ENCODE results near the gene AGBL3. TPM values are rescaled to one million over a fixed set of nuclear protein-coding genes. Genes with fewer than 3 reads are reported as not detected.
A peak's percentile ranks its signal among the peaks of the same experiment; 100 is the strongest.

The AGBL3 gene
- total and polyA plus RNA-seq, 9 of the 15 experiments (the other 6 are each of a cell fraction or from before 2014, with no cell fraction given), result 0.54 to 2.9 (median 1.7) TPM

- TF ChIP-seq DIDO1 (tag; IDR thresholded peaks at IDR 0.05; ENCODE audit: low read depth) (peak; percentile 77; the same call in 1 of the 2 replicates), FIP1L1 (IDR thresholded peaks at IDR 0.05; ENCODE audit: low read depth, low read length, poor library complexity, severe bottlenecking) (peak; percentile 88), ZFP1 (CRISPR knock-in tag; IDR thresholded peaks at IDR 0.05) (no peak), CEBPB (tag; IDR thresholded peaks at IDR 0.05) (no peak), ETV5 (CRISPR knock-in tag; IDR thresholded peaks at IDR 0.05; ENCODE audit: low read depth) (peak; percentile 72), GTF2B (IDR thresholded peaks at IDR 0.05; ENCODE audit: extremely low read depth, insufficient read length) (no peak), NFATC3 (IDR thresholded peaks at IDR 0.05) (no peak), WHSC1 (IDR thresholded peaks at IDR 0.05; ENCODE audit: low read length) (no peak), HES1 (IDR thresholded peaks at IDR 0.05; ENCODE audit: low read depth) (peak; percentile 22; the same call in 1 of the 2 replicates), PHF20 (IDR thresholded peaks at IDR 0.05; ENCODE audit: partially characterized antibody) (peak; percentile 81), ELK1 (CRISPR knock-in tag; IDR thresholded peaks at IDR 0.05) (no peak), ARID4B (CRISPR knock-in tag; IDR thresholded peaks at IDR 0.05) (peak; percentile 69), ZSCAN32 (CRISPR knock-in tag; IDR thresholded peaks at IDR 0.05) (no peak), MITF (IDR thresholded peaks at IDR 0.05) (no peak), ZNF76 (CRISPR knock-in tag; IDR thresholded peaks at IDR 0.05; ENCODE audit: borderline replicate concordance) (peak; percentile 23; the same call in 1 of the 2 replicates), HDAC3 (IDR thresholded peaks at IDR 0.05; ENCODE audit: borderline replicate concordance, partially characterized antibody) (no peak), TEAD4 (IDR thresholded peaks at IDR 0.05; ENCODE audit: low read length) (peak; percentile 49), TEAD4 (CRISPR knock-in tag; IDR thresholded peaks at IDR 0.05; ENCODE audit: borderline replicate concordance) (0 out of 2 replicates have a peak, but pooled peaks have one; percentile 50), ZC3H4 (CRISPR knock-in tag; IDR thresholded peaks at IDR 0.05; ENCODE audit: borderline replicate concordance) (no peak)
These were observed at the start of gene AGBL3 (continued) for GRCh38 chr7:134986363-134987251.
